H1 (cell line): Measurements from ENCODE around the gene DPYSL3. TPM values are rescaled to one million over a fixed set of nuclear protein-coding genes. Genes with fewer than 3 reads are reported as not detected.

Experiments
- CTCF ChIA-PET: fragments of 300-600 bp; sonication (Branson Sonifier 250); formaldehyde crosslinking; loops from one replicate; lab custom pipeline; 2021; ENCODE audit not compliant: partially characterized antibody; lab: Charles Lee
- POLR2A ChIA-PET: fragments of 300-600 bp; sonication (Branson Sonifier 250); formaldehyde crosslinking; loops from one replicate; lab custom pipeline; 2021; ENCODE audit warnings: inconsistent platforms; ENCODE audit not compliant: partially characterized antibody; lab: Charles Lee
- DNase-seq, 2 experiments: peaks; one replicate each; pipeline versions ENCODE4 v3.0.0 to v3.0.0-alpha.2; 2010 to 2022; ENCODE audit warnings: low spot score in 2 of 2, low read depth in 1 of 2, mixed read lengths in 1 of 2
- FAIRE-seq: peaks from 2 replicates; lab custom pipeline; 2011; peaks lifted over from hg19 to GRCh38; lab: Jason Lieb, UNC
- H2AFZ ChIP-seq: 2 replicates; pipeline ENCODE4 v1.8.1; 2012; ENCODE audit warnings: low read length, inconsistent platforms
- H2AK5ac ChIP-seq: 2 replicates; pipeline ENCODE4 v1.6.1; 2013; ENCODE audit warnings: low read depth, low read length
- H2BK120ac ChIP-seq: replicated peaks from 2 replicates; pipeline ENCODE3; 2013; ENCODE audit warnings: low read depth, low read length, inconsistent platforms
- H2BK12ac ChIP-seq: 2 replicates; pipeline ENCODE4 v1.6.1; 2013; ENCODE audit warnings: low read depth, low read length
- H2BK15ac ChIP-seq: 2 replicates; pipeline ENCODE4 v1.6.1; 2013; ENCODE audit warnings: low read length
- H2BK20ac ChIP-seq: 2 replicates; pipeline ENCODE4 v1.6.1; 2013; ENCODE audit warnings: low read length
- H2BK5ac ChIP-seq: 2 replicates; pipeline ENCODE4 v1.6.1; 2013; ENCODE audit warnings: low read depth, low read length
- H3K14ac ChIP-seq: 2 replicates; pipeline ENCODE4 v1.6.1; 2013; ENCODE audit warnings: inconsistent platforms; ENCODE audit not compliant: insufficient read length
- H3K18ac ChIP-seq: 2 replicates; pipeline ENCODE4 v1.6.1; 2013; ENCODE audit warnings: low read length; ENCODE audit errors: extremely low read depth
- H3K23ac ChIP-seq: 2 replicates; pipeline ENCODE4 v1.6.1; 2013; ENCODE audit warnings: inconsistent platforms; ENCODE audit not compliant: insufficient read length
- H3K23me2 ChIP-seq: 2 replicates; pipeline ENCODE4 v1.6.1; 2013; ENCODE audit warnings: low read depth, low read length
- H3K27ac ChIP-seq: 2 replicates; pipeline ENCODE4 v1.6.1; 2011; ENCODE audit warnings: low read depth, low read length, inconsistent platforms
- H3K27me3 ChIP-seq, 4 experiments: replicated peaks in 1 of 4; 1 replicate in 1 of 4; 2 replicates in 3 of 4; pipeline versions ENCODE4 v1.6.1 to v1.8.1; 2011 to 2013; ENCODE audit warnings: low read length in 3 of 4, mild to moderate bottlenecking in 3 of 4, inconsistent platforms in 2 of 4, mixed read lengths in 2 of 4, moderate library complexity in 1 of 4; ENCODE audit not compliant: control insufficient read depth in 3 of 4, insufficient read depth in 3 of 4; ENCODE audit errors: extremely low read depth in 1 of 4
- H3K36me3 ChIP-seq, 4 experiments: 2 replicates each; pipeline versions ENCODE4 v1.6.1 to v1.8.1; 2011 to 2013; ENCODE audit warnings: mild to moderate bottlenecking in 4 of 4, low read length in 3 of 4, moderate library complexity in 2 of 4, control low read depth in 1 of 4, inconsistent platforms in 1 of 4; ENCODE audit not compliant: insufficient read depth in 4 of 4, control insufficient read depth in 2 of 4
- H3K4ac ChIP-seq: replicated peaks from 2 replicates; pipeline ENCODE3; 2013; ENCODE audit warnings: low read length, low read depth, mixed read lengths, inconsistent platforms; ENCODE audit not compliant: insufficient read length
- H3K4me1 ChIP-seq, 4 experiments: replicated peaks in 1 of 4; 1 replicate in 1 of 4; 2 replicates in 3 of 4; pipeline versions ENCODE4 v1.6.1 to v1.8.1; 2011 to 2013; ENCODE audit warnings: low read length in 3 of 4, inconsistent platforms in 2 of 4, mixed read lengths in 1 of 4; ENCODE audit not compliant: insufficient read depth in 4 of 4, control insufficient read depth in 3 of 4
- H3K4me2 ChIP-seq, 2 experiments: 2 replicates each; pipeline versions ENCODE4 v1.6.1 to v1.8.1; 2011 to 2013; ENCODE audit warnings: low read depth in 2 of 2, low read length in 2 of 2, control low read depth in 1 of 2, inconsistent platforms in 1 of 2, mild to moderate bottlenecking in 1 of 2; ENCODE audit not compliant: insufficient read depth in 1 of 2
- H3K4me3 ChIP-seq, 4 experiments: fragments of 200-600, 300-600 bp in 1 of 4; sonication (generic), shearing (Covaris generic), sonication (Bioruptor Twin) in 1 of 4; 2 replicates each; pipeline versions ENCODE4 v1.5.1 to v1.8.1; 2011 to 2016; ENCODE audit warnings: low read length in 4 of 4, low read depth in 3 of 4, control low read depth in 2 of 4, inconsistent platforms in 2 of 4, mild to moderate bottlenecking in 2 of 4, mixed read lengths in 1 of 4, moderate library complexity in 1 of 4; ENCODE audit not compliant: insufficient read depth in 2 of 4; ENCODE audit errors: extremely low read depth in 1 of 4
- H3K56ac ChIP-seq: replicated peaks from 2 replicates; pipeline ENCODE3; 2013; ENCODE audit warnings: low read depth, mild to moderate bottlenecking, mixed read lengths, low read length, inconsistent platforms; ENCODE audit not compliant: insufficient read length
- H3K79me1 ChIP-seq: 2 replicates; pipeline ENCODE4 v1.6.1; 2013; ENCODE audit warnings: low read depth, low read length, control low read depth
- H3K79me2 ChIP-seq, 2 experiments: 2 replicates each; pipeline versions ENCODE4 v1.6.1 to v1.8.1; 2012 to 2013; ENCODE audit warnings: low read length in 2 of 2, mild to moderate bottlenecking in 2 of 2, inconsistent platforms in 1 of 2; ENCODE audit not compliant: insufficient read depth in 2 of 2, control insufficient read depth in 1 of 2
- H3K9ac ChIP-seq, 4 experiments: replicated peaks in 1 of 4; 1 replicate in 1 of 4; 2 replicates in 3 of 4; pipeline versions ENCODE4 v1.6.1 to v1.8.1; 2011 to 2013; ENCODE audit warnings: low read depth in 3 of 4, low read length in 3 of 4, control low read depth in 2 of 4, mild to moderate bottlenecking in 2 of 4, moderate library complexity in 2 of 4, inconsistent platforms in 1 of 4; ENCODE audit errors: extremely low read depth in 1 of 4
- H3K9me3 ChIP-seq, 2 experiments: 2 replicates each; pipeline versions ENCODE4 v1.6.1 to v1.8.1; 2012 to 2013; ENCODE audit warnings: mild to moderate bottlenecking in 2 of 2, moderate library complexity in 2 of 2, control low read depth in 1 of 2, inconsistent platforms in 1 of 2, low read depth in 1 of 2, low read length in 1 of 2, mixed read lengths in 1 of 2; ENCODE audit not compliant: insufficient read depth in 2 of 2
- H4K20me1 ChIP-seq, 2 experiments: replicated peaks in 1 of 2; 2 replicates each; pipeline versions ENCODE3 to v1.8.1; 2011 to 2013; ENCODE audit warnings: inconsistent platforms in 2 of 2, low read length in 2 of 2, mild to moderate bottlenecking in 1 of 2; ENCODE audit not compliant: insufficient read depth in 2 of 2, control insufficient read depth in 1 of 2
- H4K5ac ChIP-seq: 2 replicates; pipeline ENCODE4 v1.6.1; 2013; ENCODE audit warnings: low read length, low read depth, mixed read lengths, inconsistent platforms; ENCODE audit not compliant: insufficient read length
- H4K8ac ChIP-seq: 2 replicates; pipeline ENCODE4 v1.8.0; 2013; ENCODE audit warnings: mild to moderate bottlenecking, moderate library complexity, low read length, inconsistent platforms; ENCODE audit not compliant: insufficient read depth; ENCODE audit errors: extremely low read depth
- H4K91ac ChIP-seq: replicated peaks from 2 replicates; pipeline ENCODE3; 2013; ENCODE audit warnings: low read length, mixed read lengths, inconsistent platforms; ENCODE audit not compliant: insufficient read length
- CBX5 ChIP-seq: fragments of 300-800, 300-1000 bp; sonication (generic); IDR thresholded peaks from 2 replicates; pipeline ENCODE4 v1.7.1; 2016; ENCODE audit warnings: antibody characterized with exemption, low read length, low read depth
- CEBPB ChIP-seq: IDR thresholded peaks from 2 replicates; pipeline ENCODE4 v1.6.1; 2012; ENCODE audit warnings: low read depth, low read length
- EGR1 ChIP-seq: IDR thresholded peaks from 2 replicates; pipeline ENCODE4 v1.6.1; 2011; ENCODE audit warnings: low read depth, low read length, borderline replicate concordance
- KDM5A ChIP-seq: fragments of 200-600 bp; IDR thresholded peaks from 2 replicates; pipeline ENCODE4 v1.7.1; 2012; ENCODE audit warnings: mild to moderate bottlenecking, low read length, inconsistent platforms, mixed read lengths
- WGBS, 2 experiments: shearing (Covaris generic) in 1 of 2; methylation state at CpG; one replicate each; pipeline versions ENCODE4 v1.1.6 to v1.1.7; 2013 to 2015; ENCODE audit warnings: low lambda C conversion rate in 2 of 2, mixed read lengths in 2 of 2, inconsistent platforms in 1 of 2, low coverage in 1 of 2, missing lambda C conversion rate in 1 of 2; ENCODE audit not compliant: insufficient replicate concordance in 2 of 2, insufficient coverage in 1 of 2, insufficient read length in 1 of 2; ENCODE audit errors: extremely low coverage in 1 of 2, missing lambda C conversion rate in 1 of 2; 5-methylcytosine and 5-hydroxymethylcytosine counted together
- polyA plus RNA-seq, 7 experiments: library from polyadenylated mRNA; depleted of rRNA in 3 of 7; stranded (reverse) in 5 of 7; unstranded in 2 of 7; fragments of >200 nt in 5 of 7; fragments of 200-250 nt in 2 of 7; gene quantifications; 1 replicate in 5 of 7; 2 replicates in 1 of 7; 4 replicates in 1 of 7; pipeline versions ENCODE4 v1.2.1 to v1.2.3, GENCODE V29; 2011 to 2013; ENCODE audit warnings: missing spikeins in 2 of 7, mixed read lengths in 2 of 7
- total RNA-seq: library from RNA; stranded (reverse); fragmentation: NEBNext Ultra II Directional; extraction: Animal tissue kit (Norgen Biotek cat#: 25700); gene quantifications from 2 replicates; pipeline ENCODE4 v1.2.1, GENCODE V29; 2021

The DPYSL3 gene
- total and polyA plus RNA-seq, 2 of the 8 experiments (the other 6 are each of a cell fraction or from before 2014, with no cell fraction given): 268 to 387 TPM

DNA sequence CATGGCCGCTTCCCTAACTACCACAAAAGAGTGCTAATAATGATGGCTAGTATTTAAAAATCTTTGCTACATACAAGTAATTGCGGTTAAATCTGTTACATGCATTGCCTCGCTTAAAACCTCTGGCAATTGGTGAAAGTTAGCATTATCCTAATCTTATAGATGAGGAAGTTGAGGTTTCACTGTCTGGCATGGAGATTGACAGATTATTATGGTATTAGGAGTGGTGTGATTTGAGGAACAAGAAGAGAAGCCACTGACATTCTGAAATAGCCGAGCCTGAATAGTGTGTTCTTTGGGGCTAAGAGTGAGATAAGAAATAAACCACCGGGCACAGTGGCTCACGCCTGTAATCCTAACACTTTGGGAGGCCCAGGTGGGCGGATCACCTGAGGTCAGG lies 45.3 kb upstream of the DPYSL3 start:
- Histone ChIP-seq H4K91ac (no peak overlapping the region), H3K23ac (no peak overlapping the region), H3K27me3 (no peaks in the 10 kb centered on the region; a peak in 1 of 7 replicates), H3K9ac (no peak overlapping the region), H3K4me3 (no peak overlapping the region), H2BK120ac (no peak overlapping the region), H3K9me3 (no peaks in the 10 kb centered on the region), H3K4me1 (peaks cover 5 to 15% (median 10%) of the 10 kb centered on the region in 4 experiments; a peak in 6 of 7 replicates), H3K36me3 (no peaks in the 10 kb centered on the region), H2AK5ac (no peak overlapping the region), H3K79me2 (peaks cover 0 to 8% of the 10 kb centered on the region in 2 experiments; a peak in 2 of 4 replicates), H2BK15ac (no peak overlapping the region), H3K23me2 (peaks cover 2% of the 10 kb centered on the region; the same call in 1 of the 2 replicates), H4K20me1 (no peaks in the 10 kb centered on the region), H2BK12ac (no peak overlapping the region), H4K5ac (no peak overlapping the region), H3K79me1 (no peaks in the 10 kb centered on the region), H3K56ac (no peak overlapping the region), H3K18ac (no peak overlapping the region), H3K4me2 (no peak overlapping the region), H2BK5ac (no peak overlapping the region), H4K8ac (no peak overlapping the region), H3K27ac (no peak overlapping the region), H3K4ac (no peak overlapping the region), H3K14ac (no peak overlapping the region), H2AFZ (no peak overlapping the region), H2BK20ac (no peak overlapping the region)
- FAIRE-seq (no peak), DNase-seq (no peak)
- ChIA-PET POLR2A (interaction anchor here (1.1 to 6.6 kb wide), 2 partner anchors 103 kb away, joined by 5 to 47 read pairs; no protein-coding TSS in a partner anchor), CTCF (interaction anchor here (0.6 to 7.7 kb wide), 8 partner anchors 14 to 265 kb away, joined by 3 to 83 read pairs (median 3); partner anchors contain the start of gene DPYSL3)
- TF ChIP-seq CBX5 (no peak), EGR1 (no peak), KDM5A (no peak), CEBPB (no peak)
- WGBS, 2 experiments: 87% methylated on average over 7 of the region's 7 CpGs; no CpG with 5 or more reads in 1 of the 2 experiments
